H1 (cell line): ENCODE data around the gene TRAF3IP3.

Experiments
- EP300 ChIP-seq, 2 experiments: IDR thresholded peaks; 1 replicate in 1 of 2; 2 replicates in 1 of 2; pipeline ENCODE4 v1.6.1; 2011 to 2012; ENCODE audit warnings: low read depth in 2 of 2, low read length in 2 of 2, mild to moderate bottlenecking in 2 of 2, borderline replicate concordance in 1 of 2, inconsistent platforms in 1 of 2, moderate library complexity in 1 of 2
- JUN ChIP-seq: IDR thresholded peaks from 2 replicates; pipeline ENCODE4 v1.6.1; 2011; ENCODE audit warnings: low read depth, mild to moderate bottlenecking, improper control_type of control experiment, low read length
- POLR2A ChIP-seq, 2 experiments: IDR thresholded peaks; 1 replicate in 1 of 2; 2 replicates in 1 of 2; pipeline ENCODE4 v1.6.1; 2011; ENCODE audit warnings: low read depth in 2 of 2, low read length in 2 of 2, mild to moderate bottlenecking in 2 of 2; ENCODE audit errors: control extremely low read depth in 1 of 2
- RNF2 ChIP-seq: fragments of 200-900, 300-1000 bp; sonication (generic); IDR thresholded peaks from 2 replicates; pipeline ENCODE4 v1.7.1; 2016; ENCODE audit warnings: borderline replicate concordance, low read depth, mild to moderate bottlenecking, antibody characterized with exemption, low read length; ENCODE audit not compliant: poor library complexity, severe bottlenecking; ENCODE audit errors: missing control alignments
- TBP ChIP-seq: IDR thresholded peaks from 2 replicates; pipeline ENCODE4 v1.6.1; 2011; ENCODE audit warnings: low read depth, low read length, improper control_type of control experiment
- TF ChIP-seq, protein P1 (sequence below): IDR thresholded peaks from 2 replicates; pipeline ENCODE4 v1.6.1; 2011; ENCODE audit warnings: low read length, improper control_type of control experiment

GRCh38 chr1:209759829-209760359, 4.0 kb downstream of the TRAF3IP3 start:
- TF ChIP-seq RNF2, result no peak
- TF ChIP-seq, protein P1, sequence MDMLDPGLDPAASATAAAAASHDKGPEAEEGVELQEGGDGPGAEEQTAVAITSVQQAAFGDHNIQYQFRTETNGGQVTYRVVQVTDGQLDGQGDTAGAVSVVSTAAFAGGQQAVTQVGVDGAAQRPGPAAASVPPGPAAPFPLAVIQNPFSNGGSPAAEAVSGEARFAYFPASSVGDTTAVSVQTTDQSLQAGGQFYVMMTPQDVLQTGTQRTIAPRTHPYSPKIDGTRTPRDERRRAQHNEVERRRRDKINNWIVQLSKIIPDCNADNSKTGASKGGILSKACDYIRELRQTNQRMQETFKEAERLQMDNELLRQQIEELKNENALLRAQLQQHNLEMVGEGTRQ, result no peak
- no peak for TF ChIP-seq EP300 (IDR thresholded peaks at IDR 0.05; ENCODE audit: borderline replicate concordance in 1 of 2, low read depth in 2 of 2, low read length in 2 of 2)
- TF ChIP-seq TBP, result no peak
- no peak for TF ChIP-seq JUN
- no peak for TF ChIP-seq POLR2A (IDR thresholded peaks at IDR 0.05; ENCODE audit: control extremely low read depth in 1 of 2, low read depth in 2 of 2, low read length in 2 of 2)
